H1 (cell line): ENCODE measurements around the gene PROSER3. TPM values are rescaled to one million over a fixed set of nuclear protein-coding genes. Genes with fewer than 3 reads are reported as not detected.

Source experiments
- CHD1 ChIP-seq: IDR thresholded peaks from 2 replicates; pipeline ENCODE4 v1.6.1; 2012; ENCODE audit warnings: low read depth, low read length, improper control_type of control experiment
- SAP30 ChIP-seq: fragments of 300-600 bp; sonication (generic); IDR thresholded peaks from 2 replicates; pipeline ENCODE4 v1.7.1; 2012; ENCODE audit warnings: low read length, moderate library complexity, mild to moderate bottlenecking, inconsistent platforms; ENCODE audit not compliant: insufficient read depth, insufficient replicate concordance
- polyA plus RNA-seq, 7 experiments: library from polyadenylated mRNA; depleted of rRNA in 3 of 7; stranded (reverse) in 5 of 7; unstranded in 2 of 7; fragments of >200 nt in 5 of 7; fragments of 200-250 nt in 2 of 7; gene quantifications; 1 replicate in 5 of 7; 2 replicates in 1 of 7; 4 replicates in 1 of 7; pipeline versions ENCODE4 v1.2.1 to v1.2.3, GENCODE V29; 2011 to 2013; ENCODE audit warnings: missing spikeins in 2 of 7, mixed read lengths in 2 of 7
- total RNA-seq: library from RNA; stranded (reverse); fragmentation: NEBNext Ultra II Directional; extraction: Animal tissue kit (Norgen Biotek cat#: 25700); gene quantifications from 2 replicates; pipeline ENCODE4 v1.2.1, GENCODE V29; 2021
- TF ChIP-seq, protein P1 (sequence below): fragments of 300-600 bp; sonication (generic); IDR thresholded peaks from 2 replicates; pipeline ENCODE4 v1.7.1; 2012; ENCODE audit warnings: low read length, moderate library complexity, mild to moderate bottlenecking, inconsistent platforms; ENCODE audit not compliant: insufficient replicate concordance
- TF ChIP-seq, protein P2 (sequence below): IDR thresholded peaks from 2 replicates; pipeline ENCODE4 v1.6.1; 2011; ENCODE audit warnings: low read depth, mild to moderate bottlenecking, low read length; ENCODE audit not compliant: insufficient read depth
- TF ChIP-seq, protein P3 (sequence below): IDR thresholded peaks from 2 replicates; pipeline ENCODE4 v1.6.1; 2011; ENCODE audit warnings: low read length, improper control_type of control experiment

Gene PROSER3
- total and polyA plus RNA-seq, 2 of the 8 experiments (the other 6 are each of a cell fraction or from before 2014, with no cell fraction given): 17.8 to 28.9 TPM

DNA sequence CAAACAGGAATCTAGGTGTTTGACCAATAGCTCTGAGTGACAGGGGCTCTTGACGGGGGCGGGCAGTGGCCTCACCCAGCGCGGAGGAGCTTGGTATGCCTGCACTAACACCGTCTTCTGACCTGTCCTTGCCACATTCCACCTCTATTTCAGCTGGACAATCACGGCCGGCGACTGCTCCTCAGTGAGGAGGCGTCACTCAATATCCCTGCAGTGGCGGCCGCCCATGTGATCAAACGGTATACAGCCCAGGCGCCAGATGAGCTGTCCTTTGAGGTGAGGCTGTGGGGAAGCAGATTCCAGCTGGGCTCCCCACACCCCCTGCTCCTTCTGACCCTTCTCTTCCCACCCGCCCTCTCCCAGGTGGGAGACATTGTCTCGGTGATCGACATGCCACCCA is 22.1 kb downstream of the PROSER3 start (continued):
- TF ChIP-seq, protein P1, sequence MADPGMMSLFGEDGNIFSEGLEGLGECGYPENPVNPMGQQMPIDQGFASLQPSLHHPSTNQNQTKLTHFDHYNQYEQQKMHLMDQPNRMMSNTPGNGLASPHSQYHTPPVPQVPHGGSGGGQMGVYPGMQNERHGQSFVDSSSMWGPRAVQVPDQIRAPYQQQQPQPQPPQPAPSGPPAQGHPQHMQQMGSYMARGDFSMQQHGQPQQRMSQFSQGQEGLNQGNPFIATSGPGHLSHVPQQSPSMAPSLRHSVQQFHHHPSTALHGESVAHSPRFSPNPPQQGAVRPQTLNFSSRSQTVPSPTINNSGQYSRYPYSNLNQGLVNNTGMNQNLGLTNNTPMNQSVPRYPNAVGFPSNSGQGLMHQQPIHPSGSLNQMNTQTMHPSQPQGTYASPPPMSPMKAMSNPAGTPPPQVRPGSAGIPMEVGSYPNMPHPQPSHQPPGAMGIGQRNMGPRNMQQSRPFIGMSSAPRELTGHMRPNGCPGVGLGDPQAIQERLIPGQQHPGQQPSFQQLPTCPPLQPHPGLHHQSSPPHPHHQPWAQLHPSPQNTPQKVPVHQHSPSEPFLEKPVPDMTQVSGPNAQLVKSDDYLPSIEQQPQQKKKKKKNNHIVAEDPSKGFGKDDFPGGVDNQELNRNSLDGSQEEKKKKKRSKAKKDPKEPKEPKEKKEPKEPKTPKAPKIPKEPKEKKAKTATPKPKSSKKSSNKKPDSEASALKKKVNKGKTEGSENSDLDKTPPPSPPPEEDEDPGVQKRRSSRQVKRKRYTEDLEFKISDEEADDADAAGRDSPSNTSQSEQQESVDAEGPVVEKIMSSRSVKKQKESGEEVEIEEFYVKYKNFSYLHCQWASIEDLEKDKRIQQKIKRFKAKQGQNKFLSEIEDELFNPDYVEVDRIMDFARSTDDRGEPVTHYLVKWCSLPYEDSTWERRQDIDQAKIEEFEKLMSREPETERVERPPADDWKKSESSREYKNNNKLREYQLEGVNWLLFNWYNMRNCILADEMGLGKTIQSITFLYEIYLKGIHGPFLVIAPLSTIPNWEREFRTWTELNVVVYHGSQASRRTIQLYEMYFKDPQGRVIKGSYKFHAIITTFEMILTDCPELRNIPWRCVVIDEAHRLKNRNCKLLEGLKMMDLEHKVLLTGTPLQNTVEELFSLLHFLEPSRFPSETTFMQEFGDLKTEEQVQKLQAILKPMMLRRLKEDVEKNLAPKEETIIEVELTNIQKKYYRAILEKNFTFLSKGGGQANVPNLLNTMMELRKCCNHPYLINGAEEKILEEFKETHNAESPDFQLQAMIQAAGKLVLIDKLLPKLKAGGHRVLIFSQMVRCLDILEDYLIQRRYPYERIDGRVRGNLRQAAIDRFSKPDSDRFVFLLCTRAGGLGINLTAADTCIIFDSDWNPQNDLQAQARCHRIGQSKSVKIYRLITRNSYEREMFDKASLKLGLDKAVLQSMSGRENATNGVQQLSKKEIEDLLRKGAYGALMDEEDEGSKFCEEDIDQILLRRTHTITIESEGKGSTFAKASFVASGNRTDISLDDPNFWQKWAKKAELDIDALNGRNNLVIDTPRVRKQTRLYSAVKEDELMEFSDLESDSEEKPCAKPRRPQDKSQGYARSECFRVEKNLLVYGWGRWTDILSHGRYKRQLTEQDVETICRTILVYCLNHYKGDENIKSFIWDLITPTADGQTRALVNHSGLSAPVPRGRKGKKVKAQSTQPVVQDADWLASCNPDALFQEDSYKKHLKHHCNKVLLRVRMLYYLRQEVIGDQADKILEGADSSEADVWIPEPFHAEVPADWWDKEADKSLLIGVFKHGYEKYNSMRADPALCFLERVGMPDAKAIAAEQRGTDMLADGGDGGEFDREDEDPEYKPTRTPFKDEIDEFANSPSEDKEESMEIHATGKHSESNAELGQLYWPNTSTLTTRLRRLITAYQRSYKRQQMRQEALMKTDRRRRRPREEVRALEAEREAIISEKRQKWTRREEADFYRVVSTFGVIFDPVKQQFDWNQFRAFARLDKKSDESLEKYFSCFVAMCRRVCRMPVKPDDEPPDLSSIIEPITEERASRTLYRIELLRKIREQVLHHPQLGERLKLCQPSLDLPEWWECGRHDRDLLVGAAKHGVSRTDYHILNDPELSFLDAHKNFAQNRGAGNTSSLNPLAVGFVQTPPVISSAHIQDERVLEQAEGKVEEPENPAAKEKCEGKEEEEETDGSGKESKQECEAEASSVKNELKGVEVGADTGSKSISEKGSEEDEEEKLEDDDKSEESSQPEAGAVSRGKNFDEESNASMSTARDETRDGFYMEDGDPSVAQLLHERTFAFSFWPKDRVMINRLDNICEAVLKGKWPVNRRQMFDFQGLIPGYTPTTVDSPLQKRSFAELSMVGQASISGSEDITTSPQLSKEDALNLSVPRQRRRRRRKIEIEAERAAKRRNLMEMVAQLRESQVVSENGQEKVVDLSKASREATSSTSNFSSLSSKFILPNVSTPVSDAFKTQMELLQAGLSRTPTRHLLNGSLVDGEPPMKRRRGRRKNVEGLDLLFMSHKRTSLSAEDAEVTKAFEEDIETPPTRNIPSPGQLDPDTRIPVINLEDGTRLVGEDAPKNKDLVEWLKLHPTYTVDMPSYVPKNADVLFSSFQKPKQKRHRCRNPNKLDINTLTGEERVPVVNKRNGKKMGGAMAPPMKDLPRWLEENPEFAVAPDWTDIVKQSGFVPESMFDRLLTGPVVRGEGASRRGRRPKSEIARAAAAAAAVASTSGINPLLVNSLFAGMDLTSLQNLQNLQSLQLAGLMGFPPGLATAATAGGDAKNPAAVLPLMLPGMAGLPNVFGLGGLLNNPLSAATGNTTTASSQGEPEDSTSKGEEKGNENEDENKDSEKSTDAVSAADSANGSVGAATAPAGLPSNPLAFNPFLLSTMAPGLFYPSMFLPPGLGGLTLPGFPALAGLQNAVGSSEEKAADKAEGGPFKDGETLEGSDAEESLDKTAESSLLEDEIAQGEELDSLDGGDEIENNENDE: no peak
- no peak for TF ChIP-seq SAP30
- TF ChIP-seq, protein P2, sequence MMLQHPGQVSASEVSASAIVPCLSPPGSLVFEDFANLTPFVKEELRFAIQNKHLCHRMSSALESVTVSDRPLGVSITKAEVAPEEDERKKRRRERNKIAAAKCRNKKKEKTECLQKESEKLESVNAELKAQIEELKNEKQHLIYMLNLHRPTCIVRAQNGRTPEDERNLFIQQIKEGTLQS: no peak
- TF ChIP-seq, protein P3, sequence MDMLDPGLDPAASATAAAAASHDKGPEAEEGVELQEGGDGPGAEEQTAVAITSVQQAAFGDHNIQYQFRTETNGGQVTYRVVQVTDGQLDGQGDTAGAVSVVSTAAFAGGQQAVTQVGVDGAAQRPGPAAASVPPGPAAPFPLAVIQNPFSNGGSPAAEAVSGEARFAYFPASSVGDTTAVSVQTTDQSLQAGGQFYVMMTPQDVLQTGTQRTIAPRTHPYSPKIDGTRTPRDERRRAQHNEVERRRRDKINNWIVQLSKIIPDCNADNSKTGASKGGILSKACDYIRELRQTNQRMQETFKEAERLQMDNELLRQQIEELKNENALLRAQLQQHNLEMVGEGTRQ: no peak
- TF ChIP-seq CHD1: no peak
